Activated gamma-delta T cell (primary cell): ENCODE measurements around the gene DCP1A.
A peak's percentile ranks its signal among the peaks of the same experiment; 100 is the strongest.
"Not testable (repeated sequence)": the region's sequence is repeated elsewhere in the genome, so short reads cannot be mapped to it uniquely, and the experiment has no call there.

Experiments used
- DNase-seq: peaks from one replicate; lab custom pipeline; 2025; lab: John Stamatoyannopoulos, UW
- total RNA-seq, 2 donors: gene quantifications; one replicate each; lab custom pipeline; 2026; lab: John Stamatoyannopoulos, UW

Gene DCP1A
- 52.6 to 60.8 reads per million in 2 donors for total RNA-seq

DNA sequence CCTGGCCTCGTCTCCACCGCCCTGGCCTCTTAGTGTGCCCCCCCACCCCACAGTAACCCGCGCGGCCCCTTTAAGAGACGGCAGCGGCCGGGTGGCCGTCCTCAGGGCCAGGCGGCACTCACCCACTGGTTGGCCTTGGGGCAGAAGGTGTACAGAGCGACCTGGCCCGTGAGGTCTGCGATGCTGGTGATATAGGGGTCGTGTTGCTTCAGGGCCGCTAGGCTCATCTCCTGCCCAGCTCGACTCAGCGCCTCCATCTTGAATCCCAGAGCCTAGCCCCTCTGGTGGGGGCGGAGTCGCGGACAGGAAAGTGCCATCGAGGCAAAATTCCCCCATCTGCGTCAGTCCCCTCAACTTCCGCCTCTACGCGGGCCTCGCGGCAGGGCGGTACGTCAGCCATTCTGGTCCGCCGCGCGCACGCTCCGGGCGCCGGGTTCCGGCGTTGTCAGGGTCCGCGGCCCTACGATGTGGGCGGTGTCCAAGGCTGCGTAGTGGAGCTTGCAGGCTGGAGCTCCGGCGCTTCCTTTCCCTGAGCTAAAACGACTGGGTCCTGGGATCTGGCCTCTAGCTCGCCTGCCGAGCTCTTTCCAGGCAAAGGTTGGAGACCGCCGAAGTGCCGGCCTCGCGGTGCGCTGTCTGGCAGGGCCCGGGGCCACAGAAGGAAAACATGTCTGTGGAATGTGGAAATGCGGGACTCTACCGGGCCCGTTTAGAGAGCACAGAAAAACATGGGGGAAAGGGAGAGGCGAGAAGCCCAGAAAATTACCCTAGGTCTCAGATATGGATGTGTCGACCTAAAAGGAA, at the start of gene DCP1A:
Gene DCP1A, minus strand, starts transcription at position 283 of the 804 bp plus-strand sequence. Its CDS starts 26 bp downstream, at position 257.
- DNase-seq, result peak; percentile 86

DNA sequence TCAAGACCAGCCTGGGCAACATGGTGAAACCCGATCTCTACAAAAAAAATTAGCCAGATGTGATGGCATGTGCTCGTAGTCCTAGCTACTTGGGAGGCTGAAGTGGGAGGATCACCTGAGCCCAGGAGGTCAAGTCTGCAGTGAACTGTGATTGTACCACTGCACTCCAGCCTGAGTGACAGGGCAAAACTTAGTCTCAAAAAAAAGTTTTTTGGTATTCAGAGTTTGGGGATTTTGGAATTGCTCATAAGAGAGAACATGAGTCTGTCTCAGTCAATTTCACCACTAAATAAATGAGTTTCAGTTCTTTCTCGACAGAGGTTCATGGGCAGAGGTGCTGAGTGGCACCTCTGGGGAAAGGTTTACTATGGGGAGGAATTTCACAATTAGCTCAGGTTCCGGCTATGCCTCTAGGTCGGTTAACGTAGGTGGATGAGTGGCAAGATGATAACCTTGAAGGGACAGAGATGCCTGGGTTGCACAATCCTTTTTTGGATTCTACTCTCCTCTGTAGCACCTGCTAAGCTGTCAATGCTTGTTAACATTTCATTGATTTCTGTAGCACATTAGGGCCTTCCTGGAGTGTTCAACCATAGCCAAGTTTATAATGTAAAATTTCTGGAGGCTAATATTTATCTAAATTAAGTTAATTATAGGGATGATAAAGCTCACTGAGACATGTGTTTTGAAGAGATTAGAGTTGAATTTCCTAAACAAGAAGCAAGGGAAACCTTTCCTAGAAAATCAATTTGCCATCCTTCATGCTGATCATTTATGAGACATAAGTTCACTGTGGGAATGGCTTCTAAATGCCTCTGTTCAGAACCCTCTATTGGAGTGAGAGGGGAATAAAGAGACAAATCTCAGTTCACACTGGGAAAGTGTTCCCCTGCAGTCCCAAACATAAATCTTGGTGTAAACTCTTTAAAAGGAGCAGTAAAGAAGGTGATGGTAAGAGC, 37.4 kb upstream of the DCP1A start:
- no peak for DNase-seq

DNA sequence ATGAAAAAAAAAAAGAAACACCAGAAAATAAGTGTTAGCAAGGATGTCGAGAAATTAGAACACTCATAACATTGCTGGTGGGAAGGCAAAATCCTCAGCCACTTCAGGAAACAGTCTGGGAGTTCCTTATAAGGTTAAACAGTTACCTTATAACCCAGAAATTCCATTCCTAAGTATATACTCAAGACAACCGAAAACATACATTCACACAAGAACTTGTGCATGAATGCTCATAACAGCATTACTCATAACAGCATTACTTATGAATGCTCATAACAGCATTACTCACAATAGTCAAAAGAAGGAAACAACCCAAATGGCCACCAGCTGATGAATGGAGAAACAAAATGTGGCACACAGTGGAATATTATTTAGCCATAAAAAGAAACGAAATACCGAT, 34.8 kb upstream of the DCP1A start:
- no peak for DNase-seq

DNA sequence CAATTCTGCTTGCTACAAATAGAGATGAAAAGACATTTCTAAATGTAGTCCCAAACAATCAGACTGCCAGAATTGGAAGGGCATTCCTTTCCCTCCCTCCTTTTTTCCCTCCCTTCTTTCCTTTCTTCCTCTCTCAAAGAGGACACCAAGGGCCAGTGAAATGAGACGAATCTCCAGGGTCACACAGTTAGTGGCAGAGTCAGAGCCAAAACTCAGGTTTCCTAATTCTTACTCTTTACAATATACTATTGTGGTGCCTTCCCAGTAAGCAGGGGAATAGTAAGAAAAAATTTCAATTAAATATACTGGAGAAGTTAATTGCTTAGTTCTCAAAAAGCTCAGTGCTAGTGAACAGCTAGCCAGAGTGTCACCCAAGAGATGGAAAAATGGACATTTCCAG, 33.0 kb upstream of the DCP1A start:
- no peak for DNase-seq

DNA sequence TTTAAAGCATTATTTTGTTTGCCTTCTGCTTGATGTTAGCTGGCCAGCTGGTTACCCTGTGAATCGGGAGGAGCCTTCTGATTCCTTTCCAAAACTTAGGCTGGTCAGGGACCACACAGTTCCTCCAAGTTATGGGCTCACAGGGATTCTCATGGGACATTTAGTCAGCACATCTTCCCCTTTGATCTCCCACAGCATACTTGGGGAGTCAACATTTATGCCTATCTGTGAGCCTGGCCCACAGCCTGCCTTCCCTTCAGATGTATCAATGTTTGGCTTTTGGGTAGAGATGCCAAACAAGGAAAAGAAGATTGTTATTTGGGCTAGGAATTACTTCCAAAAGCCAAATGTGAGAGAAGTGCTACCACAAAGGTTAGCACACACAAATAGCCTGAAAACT, 32.6 kb upstream of the DCP1A start:
- DNase-seq, result no peak

DNA sequence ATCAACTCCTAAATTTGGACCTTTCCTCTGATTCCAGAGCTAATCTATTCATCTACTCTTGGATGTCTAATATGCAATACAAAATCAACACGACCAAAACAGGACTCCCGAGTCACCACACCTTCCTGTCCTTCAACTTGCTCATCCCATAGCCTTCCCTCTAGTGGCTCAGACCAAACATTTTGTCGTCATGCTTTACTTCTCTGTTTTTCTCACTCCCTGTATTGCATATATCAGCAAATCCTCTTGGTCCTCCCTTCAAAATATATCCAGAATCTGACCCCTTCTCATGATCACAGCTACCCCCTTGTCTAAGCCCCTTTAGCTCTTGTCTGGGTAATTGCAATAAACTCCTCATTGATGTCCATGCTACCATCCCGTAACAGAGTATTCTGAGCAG, 30.5 kb upstream of the DCP1A start:
- DNase-seq, result no peak

DNA sequence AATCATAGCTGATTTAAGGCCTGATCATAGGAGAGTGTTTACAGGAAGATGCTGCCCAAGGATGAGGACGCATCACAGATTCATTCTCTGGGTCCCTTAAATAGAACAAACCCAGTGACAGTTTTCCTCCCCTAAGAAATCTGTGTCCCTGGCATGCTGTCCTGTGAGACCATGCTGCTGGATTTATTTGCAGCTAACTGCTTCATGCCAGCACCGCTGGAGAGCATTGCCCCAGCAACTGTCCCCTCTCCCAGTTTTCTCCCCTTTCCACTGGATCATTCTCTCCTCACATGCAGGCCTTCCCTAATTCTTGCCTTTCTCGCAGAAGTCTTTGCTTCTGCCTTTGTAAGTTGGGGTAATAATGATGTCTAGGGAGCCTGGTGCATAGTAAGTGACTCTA, 29.3 kb upstream of the DCP1A start:
- no peak for DNase-seq

DNA sequence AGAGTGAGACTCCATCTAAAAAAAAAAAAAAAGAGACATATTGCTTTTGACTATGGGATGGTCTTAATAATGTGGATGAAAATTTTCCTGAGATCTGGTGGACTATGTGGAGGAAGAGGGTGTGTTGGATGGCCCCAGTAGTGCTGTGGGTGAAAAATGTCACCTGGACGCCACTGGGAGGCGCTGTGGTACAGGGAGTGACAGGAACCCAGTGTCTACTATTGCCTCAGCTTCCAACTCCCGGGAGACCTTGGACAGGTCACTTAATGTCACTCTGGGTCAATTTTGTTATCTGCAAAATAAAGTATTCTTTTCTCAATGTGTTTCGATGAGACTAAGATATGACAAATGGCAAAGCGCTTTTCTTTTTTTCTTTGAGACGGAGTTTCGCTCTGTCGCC, 27.7 kb upstream of the DCP1A start:
- no peak for DNase-seq

DNA sequence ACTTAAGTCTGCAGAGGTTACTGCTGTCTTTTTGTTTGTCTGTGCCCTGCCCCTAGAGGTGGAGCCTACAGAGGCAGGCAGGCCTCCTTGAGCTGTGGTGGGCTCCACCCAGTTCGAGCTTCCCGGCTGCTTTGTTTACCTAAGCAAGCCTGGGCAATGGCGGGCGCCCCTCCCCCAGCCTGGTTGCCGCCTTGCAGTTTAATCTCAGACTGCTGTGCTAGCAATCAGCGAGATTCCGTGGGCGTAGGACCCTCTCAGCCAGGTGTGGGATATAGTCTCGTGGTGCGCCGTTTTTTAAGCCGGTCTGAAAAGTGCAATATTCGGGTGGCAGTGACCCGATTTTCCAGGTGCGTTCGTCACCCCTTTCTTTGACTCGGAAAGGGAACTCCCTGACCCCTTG, 23.4 kb upstream of the DCP1A start:
- DNase-seq, result not testable (repeated sequence)

DNA sequence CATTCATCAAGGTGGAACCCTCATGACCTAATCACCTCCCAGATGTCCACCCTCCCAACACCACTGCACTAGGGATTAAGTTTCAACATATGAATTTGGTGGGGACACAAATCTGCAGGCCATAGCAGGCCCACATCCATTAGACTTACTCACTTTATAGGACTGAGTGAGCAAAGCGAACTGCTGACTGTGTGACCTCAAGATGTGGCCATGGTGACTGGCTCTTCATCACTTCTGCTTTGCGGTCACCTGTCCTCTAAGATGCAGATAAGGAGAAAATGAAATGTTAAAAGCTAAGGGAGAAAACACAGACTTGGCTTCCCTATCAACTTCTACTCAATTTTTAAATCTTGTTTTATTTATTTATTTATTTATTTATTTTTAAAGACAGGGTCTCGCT, 14.5 kb upstream of the DCP1A start:
- no peak for DNase-seq

DNA sequence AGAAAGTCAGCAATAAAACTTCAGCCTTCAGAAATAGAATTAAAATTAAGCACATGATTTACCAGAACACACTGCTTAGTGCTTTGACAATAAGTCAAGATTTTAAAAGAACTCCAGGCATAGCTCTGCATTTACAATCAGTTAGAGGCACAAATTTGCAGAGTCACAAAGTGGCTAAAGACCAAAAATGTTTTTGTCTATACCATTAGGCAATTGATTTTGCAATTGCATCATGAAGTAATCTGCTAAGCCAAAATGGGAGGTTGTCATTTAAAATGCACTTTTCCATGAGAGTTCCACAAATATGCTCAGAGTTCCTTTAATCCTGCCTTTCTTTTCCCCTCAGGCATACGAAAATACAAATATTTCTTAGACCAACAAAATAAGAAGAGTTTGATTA, 10.1 kb upstream of the DCP1A start:
- DNase-seq, result no peak

DNA sequence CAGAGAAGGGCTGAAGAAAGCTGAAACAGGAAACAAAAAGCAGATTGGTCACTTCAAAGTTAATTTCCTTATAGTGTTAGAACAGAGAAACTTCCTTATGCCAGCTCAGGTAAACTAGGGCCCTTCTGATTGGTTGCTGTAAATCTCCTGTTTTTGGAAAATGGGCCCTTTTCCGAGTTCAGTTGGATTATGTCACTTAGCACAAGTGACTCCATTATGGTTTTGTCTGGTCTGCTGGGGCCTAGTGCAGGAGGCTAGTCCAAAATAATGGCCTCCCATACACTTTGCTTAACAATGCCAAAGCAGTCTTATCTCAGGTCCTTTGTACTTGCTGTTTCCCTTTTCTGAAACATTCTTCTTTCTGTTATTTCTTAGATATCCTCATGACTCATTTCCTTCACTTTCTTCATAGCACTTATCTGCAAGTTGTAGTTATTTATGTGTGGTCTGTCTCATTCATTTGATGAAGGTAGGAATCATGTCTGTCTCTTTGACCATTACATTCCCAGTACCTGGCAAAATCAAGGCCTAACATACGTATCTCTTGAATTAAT, 7.7 kb upstream of the DCP1A start:
- no peak for DNase-seq

DNA sequence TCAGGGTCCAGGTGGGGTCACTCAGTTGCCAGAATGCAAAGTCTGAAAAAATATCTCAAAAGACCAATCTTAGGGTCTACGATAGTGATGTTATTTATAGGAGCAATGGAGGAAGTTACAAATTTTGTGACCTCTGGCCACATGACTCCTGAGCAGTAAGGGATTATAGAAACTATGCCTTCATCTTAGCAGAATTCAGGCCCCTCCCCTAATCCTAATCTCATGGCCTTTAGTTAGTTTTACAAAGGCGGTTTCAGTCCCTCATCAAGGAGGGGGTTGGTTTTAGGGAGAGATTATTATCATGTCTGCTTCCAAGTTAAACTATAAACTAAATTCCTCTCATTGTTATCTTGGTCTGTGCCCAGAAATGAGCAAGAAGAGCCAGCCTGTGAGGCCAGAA, 5.9 kb upstream of the DCP1A start:
- DNase-seq, result no peak

DNA sequence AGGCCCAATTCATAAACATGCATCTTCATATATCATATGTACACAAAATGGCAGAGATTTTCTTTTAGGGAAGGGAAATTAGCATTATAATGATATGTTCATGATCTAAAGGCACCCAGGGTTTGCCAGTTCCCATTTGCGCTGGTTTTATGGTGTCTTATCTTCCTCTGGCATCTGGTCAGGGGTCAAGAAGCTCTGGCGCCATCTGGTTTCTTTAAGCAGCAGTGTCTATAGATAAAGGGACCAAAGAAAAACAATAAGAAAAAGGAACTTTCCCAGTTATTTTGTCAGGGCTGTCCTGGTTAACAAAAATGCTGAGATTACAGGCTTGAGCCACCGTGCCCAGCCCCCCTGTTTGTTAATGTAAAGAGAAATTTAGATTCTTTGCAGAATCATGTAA, 3.3 kb upstream of the DCP1A start:
- DNase-seq, result no peak

DNA sequence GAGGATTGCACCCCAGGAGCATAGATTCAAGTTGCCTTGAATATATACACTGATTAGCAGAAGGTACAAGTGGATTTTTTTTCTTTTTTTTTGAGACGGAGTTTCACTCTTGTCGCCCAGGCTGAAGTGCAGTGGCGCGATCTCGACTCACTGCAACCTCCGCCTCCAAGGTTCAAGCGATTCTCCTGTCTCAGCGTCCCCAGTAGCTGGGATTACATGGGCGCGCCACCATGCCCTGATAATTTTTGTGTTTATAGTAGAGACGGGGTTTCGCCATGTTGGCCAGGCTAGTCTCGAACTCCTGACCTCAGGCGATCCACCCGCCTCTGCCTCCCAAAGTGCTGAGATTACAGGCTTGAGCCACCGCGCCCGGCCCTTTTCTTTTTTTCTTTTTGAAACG, 775 bp upstream of the DCP1A start:
- DNase-seq, result not testable (repeated sequence)

DNA sequence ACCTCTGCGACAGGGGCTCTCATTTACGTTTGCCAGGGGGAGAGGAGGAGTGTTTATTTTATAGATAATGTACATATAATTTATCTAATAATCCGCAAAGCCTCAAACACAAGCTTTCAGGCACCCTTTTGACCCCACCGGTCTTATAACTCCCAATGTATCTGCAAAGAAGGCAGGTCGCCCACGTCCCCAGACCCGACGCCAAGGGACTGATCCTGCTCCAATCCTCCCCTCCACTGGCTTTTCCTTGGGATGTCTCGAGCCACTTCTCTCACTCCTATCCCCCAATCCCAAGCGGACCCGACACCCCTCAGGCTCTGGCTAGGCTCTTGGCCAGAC, 452 bp downstream of the DCP1A start:
- DNase-seq, result no peak

DNA sequence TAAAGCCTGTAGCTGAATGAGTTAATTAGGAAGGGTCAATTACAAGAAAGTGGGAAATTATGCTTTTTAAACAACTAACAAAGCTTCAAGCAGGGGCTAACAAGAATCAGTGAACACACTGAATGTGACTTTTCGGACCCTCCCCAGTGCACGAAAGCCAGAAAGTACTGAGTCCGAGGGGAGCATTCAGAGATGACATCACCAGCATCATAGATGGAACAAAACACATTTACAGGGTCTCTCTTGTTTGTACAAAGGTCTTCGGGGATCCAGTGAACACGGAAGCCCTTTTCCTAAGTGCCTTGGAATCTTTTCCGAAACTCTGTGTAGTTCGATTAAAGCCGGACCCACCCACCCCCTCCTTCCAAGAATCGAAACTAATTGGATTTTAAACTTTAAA, 829 bp downstream of the DCP1A start:
- DNase-seq, result no peak

DNA sequence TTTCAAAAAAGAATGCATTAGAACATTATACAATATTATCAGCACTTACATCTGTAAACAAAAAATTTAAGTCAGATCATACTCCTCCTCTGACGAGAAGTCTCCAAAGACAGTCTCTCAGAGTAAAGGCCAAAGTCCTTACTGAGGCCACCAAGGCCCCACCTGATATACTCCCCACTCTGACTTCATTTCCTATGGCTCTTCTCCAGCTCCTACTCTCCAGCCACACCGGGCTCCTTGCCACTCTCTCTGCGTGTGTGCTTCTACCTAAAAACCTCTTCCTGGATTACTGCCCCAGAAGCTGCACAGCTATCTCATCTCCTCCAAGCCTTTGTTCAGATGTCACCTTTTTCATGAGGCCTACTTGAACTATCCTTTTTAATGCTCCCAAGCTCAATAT, 5.0 kb downstream of the DCP1A start:
- no peak for DNase-seq

DNA sequence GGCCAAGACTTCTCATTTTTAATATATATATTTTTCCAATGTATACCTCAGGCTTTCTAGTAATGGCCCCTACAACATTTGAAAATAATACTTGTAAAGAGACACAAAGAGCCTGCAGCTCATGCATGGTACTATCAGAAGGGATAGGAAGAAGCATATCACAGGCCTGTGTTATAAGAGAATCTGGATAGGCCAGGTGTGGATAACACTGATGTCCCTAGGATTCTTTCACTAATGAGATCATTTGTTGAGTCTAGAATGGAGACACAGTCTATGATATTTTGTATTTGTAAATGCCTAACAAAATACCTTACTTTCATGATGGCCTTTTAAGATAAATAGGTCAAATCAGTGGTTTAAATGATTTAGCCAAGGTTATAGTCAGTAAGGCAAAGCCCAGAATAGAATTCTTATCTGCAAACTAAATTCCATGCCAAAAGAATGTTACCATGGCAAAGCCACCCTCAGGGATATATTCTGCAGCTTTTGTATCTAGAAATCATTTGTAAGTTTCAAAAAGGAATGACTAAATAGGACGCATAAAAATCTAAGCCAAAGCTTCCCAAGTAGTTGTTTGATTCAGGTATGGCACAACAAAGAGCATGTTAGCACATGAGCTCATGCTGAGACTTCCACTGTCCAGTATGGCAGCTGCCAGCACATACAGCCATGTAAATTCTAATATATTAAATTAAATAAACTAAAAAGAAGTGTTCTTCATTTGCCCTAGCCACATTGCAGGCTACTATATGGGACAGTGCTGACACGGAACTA, 10.0 kb downstream of the DCP1A start:
- DNase-seq, result no peak

DNA sequence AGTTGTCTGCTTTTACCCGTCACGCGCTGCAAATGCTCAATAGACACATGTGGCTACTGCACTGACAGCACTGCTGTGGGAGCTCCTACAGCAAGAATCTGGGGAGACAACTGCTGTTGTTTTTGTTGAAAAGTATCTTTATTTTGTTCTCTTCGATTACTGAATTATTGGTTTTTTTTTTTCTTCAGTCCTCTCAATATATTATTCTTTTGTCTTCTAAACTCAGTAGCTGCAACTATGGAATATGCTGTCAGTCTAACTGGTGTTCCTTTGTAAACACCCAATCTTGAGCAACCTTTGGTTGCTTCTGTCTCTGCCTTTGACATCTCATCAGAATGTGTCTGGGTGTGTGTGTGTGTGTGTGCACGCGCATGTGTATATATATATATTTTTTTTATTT, 12.6 kb downstream of the DCP1A start:
- DNase-seq, result no peak

DNA sequence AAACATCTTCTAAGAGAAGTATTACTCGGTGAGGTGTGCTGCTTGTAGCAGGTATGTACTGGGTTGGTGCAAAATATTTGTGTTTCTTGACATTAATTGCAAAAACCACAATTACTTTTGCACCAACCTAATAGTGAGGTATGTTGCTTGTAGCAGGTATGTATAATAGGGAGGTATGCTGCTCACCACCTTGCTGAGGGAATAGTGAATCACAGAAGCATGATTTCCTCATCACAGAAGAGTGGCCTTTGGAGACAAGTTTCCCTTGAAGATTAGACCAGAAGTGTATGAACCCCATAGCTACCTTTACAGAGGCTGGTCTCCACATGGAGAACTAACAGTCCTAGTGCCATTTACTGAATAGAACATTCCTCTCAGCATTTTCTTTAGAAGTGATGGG, 15.5 kb downstream of the DCP1A start:
- DNase-seq, result no peak

DNA sequence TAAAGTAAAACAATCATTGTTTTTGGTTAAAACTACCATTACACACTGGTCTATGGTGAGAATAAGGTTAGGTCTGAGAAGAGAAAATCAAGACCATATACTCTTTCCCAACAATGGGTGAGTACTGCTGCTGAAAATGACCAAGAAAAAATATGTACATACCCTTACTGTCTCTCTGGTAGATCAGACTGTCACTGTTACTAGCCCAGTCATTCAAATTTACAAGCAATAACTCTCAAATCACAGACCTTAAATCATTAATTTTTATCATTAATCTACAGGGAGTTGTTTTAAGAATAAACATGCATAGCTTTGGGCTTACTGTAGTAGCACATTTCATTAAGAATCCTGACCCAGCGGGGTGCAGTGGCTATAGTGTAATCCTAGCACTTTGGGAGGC, 17.4 kb downstream of the DCP1A start:
- no peak for DNase-seq
